GM19099 (cell line): Measurements from ENCODE around the gene ARHGEF4.

Source experiments
- POLR2A ChIP-seq: IDR thresholded peaks from 3 replicates; pipeline ENCODE4 v1.6.1; 2011; ENCODE audit warnings: low read depth; ENCODE audit not compliant: insufficient read length; ENCODE audit errors: extremely low read depth

The ARHGEF4 gene

DNA sequence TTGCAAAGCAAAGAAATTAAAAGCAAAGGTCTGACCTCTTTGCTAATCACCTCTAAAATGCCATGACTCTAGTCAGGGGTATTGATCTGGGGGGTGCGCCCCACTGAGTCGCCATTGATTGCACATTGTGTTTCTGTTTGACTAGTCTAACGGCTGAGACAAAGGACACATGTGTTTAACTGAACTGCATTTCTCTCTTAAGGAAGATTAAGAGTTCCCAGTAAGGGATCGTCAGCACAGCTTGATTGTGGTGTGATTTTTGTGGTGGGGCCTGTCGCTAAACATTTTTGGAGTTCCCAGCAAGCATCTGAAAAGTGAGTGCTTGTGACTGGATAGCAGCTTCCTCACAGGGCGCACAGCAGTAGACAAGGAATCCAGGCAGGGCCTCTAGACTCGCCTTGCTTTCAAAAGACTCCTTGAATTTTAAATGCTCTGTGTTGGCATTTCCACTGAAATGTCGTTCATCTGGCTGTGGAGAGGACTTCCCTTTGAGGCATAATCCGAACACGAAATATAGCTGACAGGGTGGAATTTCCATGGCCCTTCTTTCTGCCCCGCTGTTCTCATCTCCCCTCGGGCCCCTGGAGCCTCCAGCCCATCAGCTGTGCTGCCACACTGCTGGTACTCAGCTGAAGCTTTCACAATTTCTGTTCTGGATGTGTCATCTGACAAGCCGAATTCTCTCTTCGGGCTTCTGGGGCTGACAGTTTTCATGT lies 130.2 kb downstream of the ARHGEF4 start:
- TF ChIP-seq POLR2A = no peak

DNA sequence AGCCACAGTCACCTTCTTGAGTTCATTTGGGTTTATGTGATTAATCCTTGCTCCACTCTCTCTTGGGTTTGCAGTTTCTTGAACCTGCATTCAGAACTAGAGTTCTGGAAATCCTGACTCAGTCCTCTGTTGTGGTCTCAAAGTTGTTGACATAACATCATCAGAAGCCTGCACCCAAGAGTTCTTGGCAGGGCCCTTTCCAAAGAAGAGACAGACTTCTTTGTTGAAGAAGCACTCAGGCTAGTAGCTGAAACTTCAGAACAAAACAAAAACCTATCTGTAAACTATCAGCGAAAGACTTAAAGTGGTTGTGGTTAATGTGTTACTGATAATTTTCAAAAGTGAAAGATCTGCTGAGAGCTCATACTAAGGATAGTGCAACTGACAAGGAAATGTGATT lies 135.7 kb downstream of the ARHGEF4 start:
- no peak for TF ChIP-seq POLR2A

DNA sequence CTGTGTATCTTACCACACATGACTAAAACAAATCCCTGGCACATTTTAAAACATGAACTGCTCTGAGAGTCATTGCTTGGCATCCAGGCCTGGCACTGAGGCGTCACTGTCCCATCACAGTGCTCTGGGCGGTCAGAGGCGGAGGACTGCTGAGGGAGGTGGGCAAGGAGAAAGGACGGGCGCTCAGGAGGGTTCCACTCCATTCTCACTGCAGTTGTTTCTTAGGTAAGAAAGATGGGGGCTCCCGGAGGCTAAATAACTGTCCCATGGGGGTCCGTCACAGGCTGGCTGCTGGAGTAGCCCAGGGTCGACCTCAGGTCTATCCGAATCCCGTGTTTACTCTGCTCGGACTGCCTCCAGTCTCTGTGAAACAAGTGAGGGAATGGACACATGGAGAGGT lies 139.0 kb downstream of the ARHGEF4 start:
- no peak for TF ChIP-seq POLR2A

DNA sequence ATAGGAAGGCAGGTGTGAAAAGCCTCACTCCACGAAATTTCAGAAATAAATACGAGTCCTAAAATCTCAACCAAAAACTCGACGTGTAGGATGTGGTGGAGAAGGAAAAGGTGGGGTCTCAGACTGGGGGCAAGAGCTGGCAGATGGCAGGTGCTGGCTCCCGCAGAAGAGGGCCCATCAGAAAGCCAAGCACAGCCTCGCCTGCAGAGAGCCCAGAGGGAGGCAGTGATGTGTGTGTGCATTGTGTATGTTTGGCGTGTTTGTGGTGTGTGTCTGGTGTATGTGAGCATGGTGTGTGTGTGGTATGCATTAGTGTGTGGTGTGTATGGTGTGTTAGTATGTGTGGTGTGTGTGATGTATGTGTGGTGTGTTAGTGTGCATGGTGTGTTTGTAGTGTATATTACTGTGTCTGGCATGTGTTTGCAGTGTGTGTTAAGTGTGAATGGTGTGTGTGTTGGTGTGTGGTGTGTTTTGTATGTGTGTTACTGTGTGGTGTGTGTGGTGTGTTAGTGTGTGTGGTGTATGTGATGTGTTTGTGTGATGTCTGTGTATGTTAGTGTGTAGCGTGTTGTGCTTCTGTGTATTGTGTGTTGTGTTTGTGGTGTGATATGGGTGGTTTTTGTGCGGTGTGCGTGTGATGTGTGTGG lies 140.0 kb downstream of the ARHGEF4 start:
- no peak for TF ChIP-seq POLR2A

DNA sequence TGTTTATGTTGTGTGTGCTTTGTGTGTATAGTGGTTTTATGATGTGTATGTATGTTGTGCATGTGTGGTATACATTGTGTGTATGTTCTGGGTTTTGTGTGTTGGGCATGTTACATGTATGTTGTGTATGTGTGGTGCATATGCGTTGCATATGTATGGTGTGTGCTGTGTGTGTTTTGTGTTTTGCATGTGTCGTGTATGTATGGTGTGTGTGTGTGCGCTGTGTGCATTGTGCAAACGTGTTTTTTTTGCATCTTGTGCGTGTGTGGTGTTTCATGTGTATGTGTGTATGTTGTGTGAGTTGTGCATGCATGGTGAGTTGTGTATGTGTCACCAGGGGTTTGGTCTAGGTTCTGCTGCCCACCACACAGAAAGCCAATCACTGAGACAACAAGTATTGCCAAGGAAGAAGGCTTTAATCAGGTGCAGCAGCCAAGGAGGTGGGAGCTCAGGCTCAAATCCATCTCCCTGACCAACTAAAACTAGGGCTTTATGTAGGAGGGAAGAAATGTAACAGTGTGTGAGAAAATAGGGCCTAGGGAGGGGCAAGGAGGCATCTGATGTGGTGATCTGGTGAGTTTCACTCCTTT lies 140.8 kb downstream of the ARHGEF4 start:
- no peak for TF ChIP-seq POLR2A

DNA sequence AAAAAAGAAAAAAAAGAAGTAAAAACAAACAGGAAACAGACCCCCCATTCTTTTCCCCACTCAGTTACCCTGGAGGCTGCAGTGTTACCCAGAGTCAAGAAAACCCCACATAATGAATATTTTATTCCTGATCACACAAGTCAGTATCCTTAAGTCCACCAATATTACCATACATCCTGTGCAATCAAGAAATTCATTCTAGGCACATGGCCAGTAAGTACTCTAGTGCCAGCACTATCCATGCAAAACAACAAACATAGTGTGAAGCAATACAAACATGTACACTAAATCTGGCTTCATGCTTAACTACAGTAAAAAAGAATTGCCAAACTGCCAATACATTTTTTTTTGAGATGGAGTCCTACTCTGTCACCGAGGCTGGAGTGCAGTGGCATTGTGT lies 145.0 kb downstream of the ARHGEF4 start:
- TF ChIP-seq POLR2A = no peak

DNA sequence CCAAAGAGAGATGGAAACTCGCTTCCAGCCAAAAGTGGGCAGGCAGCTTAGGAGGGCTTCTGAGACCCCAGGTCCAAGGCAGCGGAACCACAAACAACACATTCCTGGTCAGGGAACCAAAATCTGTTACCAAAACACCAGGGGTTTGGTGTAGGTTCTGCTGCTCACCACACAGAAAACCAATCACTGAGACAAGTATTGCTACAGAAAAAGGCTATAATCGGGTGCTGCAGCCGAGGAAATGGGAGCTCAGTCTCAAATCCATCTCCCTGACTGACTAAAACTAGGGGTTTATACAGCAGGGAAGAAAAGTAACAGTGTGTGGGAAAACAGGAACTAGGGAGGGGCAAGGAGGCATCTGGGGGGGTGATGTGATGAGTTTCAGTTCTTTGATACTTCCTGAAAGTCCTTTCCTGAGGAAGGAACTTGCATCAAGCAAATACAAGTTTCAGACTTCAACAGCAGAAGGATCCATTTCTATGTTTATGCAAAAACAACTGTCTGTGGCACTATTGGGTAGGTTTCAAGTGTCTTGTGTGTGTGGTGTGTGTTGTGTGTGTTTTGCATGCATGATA lies 148.6 kb downstream of the ARHGEF4 start:
- TF ChIP-seq POLR2A = no peak

DNA sequence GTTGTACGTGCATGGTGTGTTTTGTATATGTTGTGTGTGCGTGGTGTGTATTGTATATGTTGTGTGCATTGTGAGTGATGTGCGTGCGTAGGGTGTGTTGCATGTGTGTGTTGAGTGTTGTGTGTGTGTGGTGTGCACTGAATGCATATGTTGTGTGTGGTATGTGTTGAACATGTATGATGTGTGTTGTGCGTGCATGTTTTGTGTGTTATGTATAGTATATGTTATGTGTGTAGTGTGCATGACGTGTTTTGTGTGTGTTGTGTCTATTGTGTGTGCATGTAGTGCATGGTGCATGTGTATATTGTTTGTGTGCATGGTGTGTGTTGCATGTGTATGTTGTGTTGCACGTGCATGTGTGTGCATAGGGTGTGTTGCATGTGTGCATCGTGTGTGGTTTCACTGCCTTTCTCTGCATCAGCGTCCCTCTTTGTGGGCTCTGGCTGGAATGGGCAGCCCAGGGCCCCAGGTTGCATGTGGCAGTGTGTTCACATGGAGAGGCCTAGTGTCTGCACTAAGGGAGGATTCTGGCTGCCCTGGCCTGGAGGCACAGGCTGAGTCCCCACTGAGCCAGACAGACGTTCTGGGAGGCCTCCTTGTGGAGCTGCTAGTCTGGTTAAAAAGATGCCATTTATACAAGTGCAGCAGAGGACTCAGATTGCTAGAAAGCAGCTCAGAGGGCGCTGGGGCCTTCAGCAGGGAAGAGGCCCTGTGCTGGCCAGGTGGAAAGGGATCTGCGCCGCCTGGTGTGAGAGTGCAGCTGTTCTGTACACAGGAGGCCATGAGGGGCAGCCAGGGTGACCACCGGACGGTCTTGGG lies 149.3 kb downstream of the ARHGEF4 start:
- TF ChIP-seq POLR2A = no peak

DNA sequence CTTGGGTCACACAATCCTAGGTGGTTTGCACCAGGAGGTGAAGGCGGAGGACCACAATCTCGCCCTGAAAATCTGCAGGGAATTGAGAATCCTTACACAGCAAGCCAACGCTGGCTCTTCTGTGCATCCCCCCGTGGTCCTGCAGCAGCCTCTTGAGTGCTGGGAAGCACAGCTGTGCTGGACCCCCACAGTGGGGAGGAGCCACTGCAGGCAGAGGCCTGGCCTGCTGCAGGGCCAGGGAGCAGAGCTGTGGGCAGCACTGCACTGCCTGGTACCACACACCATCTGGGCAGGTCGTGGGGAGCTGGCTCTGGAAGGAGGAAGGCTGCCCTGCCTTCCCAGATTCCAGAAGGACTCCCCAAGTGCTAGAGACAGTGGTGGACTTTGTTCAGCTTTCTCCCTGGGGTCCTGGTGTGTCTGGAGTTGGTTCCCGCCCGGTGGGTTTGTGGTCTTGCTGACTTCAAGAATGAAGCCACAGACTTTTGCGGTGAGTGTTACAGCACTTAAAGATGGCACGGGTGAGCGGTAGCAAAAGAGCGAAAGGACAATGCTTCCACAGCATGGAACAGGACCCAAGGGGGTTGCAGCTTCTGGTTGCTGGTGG lies 150.3 kb downstream of the ARHGEF4 start:
- TF ChIP-seq POLR2A = no peak

DNA sequence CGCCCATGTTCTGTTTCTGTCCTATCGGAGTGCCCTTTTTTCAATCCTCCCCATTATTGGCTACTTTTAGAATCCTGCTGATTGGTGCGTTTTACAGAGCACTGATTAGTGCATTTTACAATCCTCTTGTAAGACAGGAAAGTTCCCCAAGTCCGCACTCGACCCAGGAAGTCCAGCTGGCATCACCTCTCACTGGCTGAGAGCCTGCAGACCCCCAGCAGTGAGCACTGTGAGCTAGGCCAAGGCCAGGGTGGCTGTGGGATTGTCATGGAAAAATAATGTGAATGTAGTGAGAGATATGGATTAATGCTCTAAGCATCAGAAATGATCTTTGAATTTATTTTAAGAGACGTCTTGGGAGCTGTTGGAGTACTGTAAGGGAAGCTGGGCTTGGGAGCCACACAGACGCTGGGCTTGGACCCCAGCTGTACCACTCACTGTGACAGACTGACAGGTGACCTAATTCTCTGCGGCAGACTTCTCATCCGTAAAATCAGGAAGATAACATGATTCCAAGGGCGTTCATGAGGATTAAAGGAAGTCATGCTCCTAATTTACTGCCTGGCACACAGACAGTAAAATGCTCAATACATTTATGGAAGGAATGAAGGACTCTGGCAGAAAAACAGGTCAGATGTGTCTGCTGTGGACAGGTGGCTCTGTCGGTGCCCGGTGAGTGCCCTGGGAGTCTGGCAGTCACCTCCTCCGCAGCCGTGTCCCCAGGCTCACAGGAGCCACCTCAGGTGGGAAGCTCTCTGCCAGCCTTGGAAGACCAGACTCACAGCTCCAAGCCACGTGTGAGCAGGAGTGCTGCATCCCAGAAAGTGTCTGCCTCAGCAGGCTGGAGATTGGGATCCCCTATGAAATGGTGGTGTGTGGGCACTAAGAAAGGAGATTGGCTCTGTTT lies 151.1 kb downstream of the ARHGEF4 start:
- TF ChIP-seq POLR2A = no peak

DNA sequence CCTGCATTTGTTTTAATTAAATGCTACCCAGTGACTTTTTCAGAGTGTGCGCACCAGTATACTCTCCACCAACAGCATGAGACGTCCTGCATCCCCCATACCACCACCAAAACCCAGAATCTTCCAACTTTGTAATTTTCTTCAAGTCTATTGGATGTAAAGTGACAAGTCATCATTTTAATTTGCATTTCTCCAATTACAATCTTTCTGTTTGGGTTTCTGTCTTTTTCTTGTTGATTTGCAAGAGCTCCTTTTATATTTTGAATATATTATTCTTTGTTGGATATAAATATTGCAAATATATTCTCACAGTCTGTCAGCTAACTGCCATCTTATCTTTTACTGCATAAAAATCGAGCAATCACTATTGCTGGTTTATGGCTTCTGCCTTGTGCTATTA lies 160.0 kb downstream of the ARHGEF4 start:
- TF ChIP-seq POLR2A = no peak

DNA sequence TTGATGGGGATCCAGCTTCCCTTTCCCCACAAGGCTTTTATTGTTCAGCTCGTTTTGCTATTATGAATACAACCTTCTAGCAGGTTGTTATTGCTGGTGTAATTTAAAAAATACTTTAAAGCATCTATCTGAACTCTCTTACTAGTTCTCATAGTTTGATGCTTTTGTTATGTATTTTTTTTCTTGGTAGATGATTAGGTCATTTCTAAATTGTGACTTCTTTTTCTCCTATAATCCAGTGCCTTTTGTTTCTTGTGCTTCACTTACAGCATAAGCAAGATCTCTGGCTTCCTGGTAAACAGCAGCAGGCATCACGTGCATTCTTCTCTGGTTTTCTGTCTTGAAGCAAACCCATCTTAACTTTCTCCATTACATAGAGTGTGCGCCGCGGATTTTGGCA lies 160.5 kb downstream of the ARHGEF4 start:
- no peak for TF ChIP-seq POLR2A

DNA sequence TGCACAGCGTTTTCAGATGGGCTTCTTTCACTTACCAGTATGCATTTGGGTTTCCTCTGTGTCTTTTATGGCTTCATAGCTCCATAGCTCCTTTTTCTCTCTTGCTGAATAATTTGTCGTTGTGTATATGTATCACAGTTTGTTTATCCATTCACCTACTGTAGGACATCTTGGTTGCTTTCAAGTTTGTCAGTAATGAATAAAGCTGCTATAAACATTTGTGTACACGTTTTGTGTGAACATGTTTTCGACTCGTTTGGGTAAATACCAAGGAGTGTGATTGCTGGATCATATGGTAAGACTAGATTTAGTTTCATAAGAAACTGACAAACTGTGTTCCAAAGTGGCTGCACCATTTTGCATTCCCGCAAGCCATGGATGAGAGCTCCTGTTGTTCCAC lies 161.8 kb downstream of the ARHGEF4 start:
- no peak for TF ChIP-seq POLR2A

DNA sequence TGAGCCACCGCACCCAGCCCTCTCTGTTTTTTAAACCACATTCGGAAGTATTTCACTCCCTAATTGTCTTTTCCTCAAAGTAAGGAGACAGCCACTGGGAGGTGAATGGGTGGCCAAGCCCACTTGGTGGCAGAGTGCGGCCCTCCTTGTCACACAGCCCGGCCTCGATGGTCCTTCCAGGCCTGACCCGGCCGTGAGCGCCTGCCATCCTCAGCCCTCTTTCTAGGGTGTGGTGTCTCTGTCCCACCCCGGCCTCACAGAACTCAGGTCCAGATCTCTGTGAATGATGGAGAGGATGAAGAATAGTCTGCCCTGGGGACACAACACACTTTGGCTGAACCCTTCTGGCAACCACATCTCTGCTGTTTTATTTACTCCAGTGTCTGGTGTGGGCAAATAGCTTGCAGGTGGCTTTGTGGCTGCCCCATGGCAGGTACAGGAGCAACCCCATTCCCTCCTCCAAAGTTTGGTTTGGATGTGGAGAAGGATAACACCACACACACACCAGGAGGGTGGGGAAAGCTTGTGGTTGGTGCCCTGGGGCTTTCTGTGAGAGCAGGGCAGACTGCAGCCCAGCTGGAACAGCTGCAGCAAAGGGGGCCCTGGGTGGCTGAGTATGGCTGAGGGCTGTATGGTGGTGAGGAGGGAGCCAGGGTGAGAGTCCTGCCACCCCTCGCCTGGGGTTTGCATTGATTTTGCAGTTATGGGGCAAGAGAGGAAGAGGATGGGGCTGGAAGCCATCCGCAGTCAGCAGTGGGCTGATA lies 167.9 kb downstream of the ARHGEF4 start:
- TF ChIP-seq POLR2A = no peak
